Stomach (tissue), 4 donors: ENCODE data around the gene GCK.

Experiments
- CTCF ChIP-seq, 7 experiments: fragments of 450-650 bp in 4 of 7; fragments of 200-600 bp in 3 of 7; sonication (generic) in 3 of 7; IDR thresholded peaks; one replicate each; pipeline ENCODE4 v1.5.1; 2016 to 2019; ENCODE audit warnings: antibody characterized with exemption in 7 of 7, control low read depth in 2 of 7, mild to moderate bottlenecking in 1 of 7
- EP300 ChIP-seq: sonication (generic); formaldehyde crosslinking; IDR thresholded peaks from one replicate; pipeline ENCODE4 v1.6.1; 2017; ENCODE audit warnings: antibody characterized with exemption

GRCh38 chr7:44156453-44157010 lies 32.7 kb downstream of the GCK start:
- TF ChIP-seq CTCF (IDR thresholded peaks at IDR 0.05): no peak
- TF ChIP-seq EP300: no peak
